WTC11 (cell line): ENCODE data around the gene MOB2. TPM values are rescaled to one million over a fixed set of nuclear protein-coding genes. Genes with fewer than 3 reads are reported as not detected.

ENCODE experiments used
- ATAC-seq: fragments of 200-7000 bp; cut with Tn5 transposase; 2 replicates; pipeline ENCODE4 v1.10.0; 2021; ENCODE audit warnings: mild to moderate bottlenecking, moderate library complexity
- CTCF ChIA-PET: fragments of 300-600 bp; sonication (Branson Sonifier 250); formaldehyde crosslinking; loops from one replicate; lab custom pipeline; 2021; ENCODE audit warnings: antibody characterized with exemption; lab: Charles Lee
- POLR2A ChIA-PET: fragments of 350-600 bp; sonication (Branson Sonifier 250); formaldehyde crosslinking; loops from one replicate; lab custom pipeline; 2021; ENCODE audit warnings: antibody characterized with exemption; lab: Charles Lee
- DNase-seq: peaks from one replicate; pipeline ENCODE4 v3.0.0; 2021; ENCODE audit warnings: low spot score
- H3K27ac Mint-ChIP-seq: 2 replicates; pipeline ENCODE4 v1.8.0; 2021; ENCODE audit warnings: mixed read lengths
- H3K27me3 Mint-ChIP-seq: 2 replicates; pipeline ENCODE4 v1.8.0; 2021; ENCODE audit warnings: low read depth, mild to moderate bottlenecking, moderate library complexity, mixed read lengths
- H3K36me3 Mint-ChIP-seq: 2 replicates; pipeline ENCODE4 v1.8.0; 2021; ENCODE audit warnings: mixed read lengths
- H3K4me1 Mint-ChIP-seq: 2 replicates; pipeline ENCODE4 v1.8.0; 2022; ENCODE audit warnings: mixed read lengths
- H3K4me3 Mint-ChIP-seq: 2 replicates; pipeline ENCODE4 v1.8.0; 2021; ENCODE audit warnings: mild to moderate bottlenecking, moderate library complexity, mixed read lengths
- H3K9me3 Mint-ChIP-seq: 2 replicates; pipeline ENCODE4 v1.8.0; 2021; ENCODE audit warnings: mixed read lengths
- CREM ChIP-seq: sonication (generic); formaldehyde crosslinking; IDR thresholded peaks from 2 replicates; pipeline ENCODE4 v1.8.1; 2022; ENCODE audit warnings: mild to moderate bottlenecking, missing genetic modification reagents, moderate library complexity
- FOXJ3 ChIP-seq: sonication (generic); formaldehyde crosslinking; IDR thresholded peaks from 2 replicates; pipeline ENCODE4 v1.9.0; 2021; ENCODE audit warnings: missing genetic modification reagents, mild to moderate bottlenecking, borderline replicate concordance
- HMGA2 ChIP-seq: fragments of 250-450 bp; sonication (Bioruptor Pico); IDR thresholded peaks from 2 replicates; pipeline ENCODE4 v1.4.0; 2021; ENCODE audit warnings: mild to moderate bottlenecking, moderate library complexity
- HMGXB4 ChIP-seq: sonication (generic); formaldehyde crosslinking; IDR thresholded peaks from 2 replicates; pipeline ENCODE4 v1.8.1; 2023; ENCODE audit warnings: mild to moderate bottlenecking, moderate library complexity, missing genetic modification reagents
- JUN ChIP-seq: sonication (generic); formaldehyde crosslinking; IDR thresholded peaks from 2 replicates; pipeline ENCODE4 v1.8.0; 2023; ENCODE audit warnings: mild to moderate bottlenecking, missing genetic modification reagents
- MLX ChIP-seq: sonication (generic); formaldehyde crosslinking; IDR thresholded peaks from 2 replicates; pipeline ENCODE4 v1.8.1; 2023; ENCODE audit warnings: mild to moderate bottlenecking, missing genetic modification reagents, moderate library complexity
- MXD4 ChIP-seq: fragments of 250-450 bp; sonication (Bioruptor Pico); IDR thresholded peaks from 2 replicates; pipeline ENCODE4 v1.8.0; 2021; ENCODE audit warnings: mild to moderate bottlenecking, moderate library complexity, borderline replicate concordance
- NR1H2 ChIP-seq: sonication (generic); formaldehyde crosslinking; IDR thresholded peaks from 2 replicates; pipeline ENCODE4 v1.9.0; 2021; ENCODE audit warnings: mild to moderate bottlenecking, moderate library complexity, missing genetic modification reagents
- OVOL2 ChIP-seq: fragments of 250-450 bp; sonication (Bioruptor Pico); IDR thresholded peaks from 2 replicates; pipeline ENCODE4 v1.9.0; 2021; ENCODE audit warnings: mild to moderate bottlenecking, borderline replicate concordance
- ZBTB21 ChIP-seq: sonication (generic); formaldehyde crosslinking; IDR thresholded peaks from 2 replicates; pipeline ENCODE4 v1.8.1; 2023; ENCODE audit warnings: mild to moderate bottlenecking, missing genetic modification reagents, borderline replicate concordance
- ZBTB43 ChIP-seq: sonication (generic); formaldehyde crosslinking; IDR thresholded peaks from 2 replicates; pipeline ENCODE4 v1.8.1; 2023; ENCODE audit warnings: mild to moderate bottlenecking, missing genetic modification reagents
- ZMAT4 ChIP-seq: fragments of 250-450 bp; sonication (Bioruptor Pico); IDR thresholded peaks from 2 replicates; pipeline ENCODE4 v1.9.0; 2021; ENCODE audit warnings: mild to moderate bottlenecking
- ZNF263 ChIP-seq: sonication (generic); formaldehyde crosslinking; IDR thresholded peaks from 2 replicates; pipeline ENCODE4 v1.8.1; 2022; ENCODE audit warnings: low read depth, mild to moderate bottlenecking, moderate library complexity, missing genetic modification reagents
- ZNF423 ChIP-seq: fragments of 250-450 bp; sonication (Bioruptor Pico); IDR thresholded peaks from 2 replicates; pipeline ENCODE4 v2.1.2; 2022; ENCODE audit warnings: mild to moderate bottlenecking, moderate library complexity
- total RNA-seq: library from RNA; stranded (reverse); gene quantifications from 3 replicates; pipeline ENCODE4 v1.2.3, GENCODE V29; 2021
- TF ChIP-seq, protein P1 (sequence below): sonication (generic); formaldehyde crosslinking; IDR thresholded peaks from 2 replicates; pipeline ENCODE4 v1.8.1; 2023; ENCODE audit warnings: mild to moderate bottlenecking, missing genetic modification reagents, borderline replicate concordance
- TF ChIP-seq, protein P2 (sequence below): sonication (generic); formaldehyde crosslinking; IDR thresholded peaks from 2 replicates; pipeline ENCODE4 v1.8.1; 2022; ENCODE audit warnings: low read depth, missing genetic modification reagents, borderline replicate concordance

The MOB2 gene
- total RNA-seq, 1 experiment from 2014 or later, result 21.7 TPM

GRCh38 chr11:1459219-1459575, 27.4 kb downstream of the MOB2 start:
- ATAC-seq, result no peak
- no peaks in the 10 kb centered on the region for H3K36me3 Mint-ChIP-seq
- no peaks in the 10 kb centered on the region for H3K27me3 Mint-ChIP-seq

More at GRCh38 chr11:1459219-1459575, 27.4 kb downstream of the MOB2 start:
- H3K9me3 Mint-ChIP-seq, result no peaks in the 10 kb centered on the region
- TF ChIP-seq MXD4, result no peak
- TF ChIP-seq HMGXB4 (CRISPR knock-in tag), result no peak
- no peak for TF ChIP-seq HMGA2 (CRISPR knock-in tag)
- no peak for TF ChIP-seq OVOL2 (CRISPR knock-in tag)
- no peak for TF ChIP-seq ZBTB43 (CRISPR knock-in tag)
- TF ChIP-seq, protein P1, sequence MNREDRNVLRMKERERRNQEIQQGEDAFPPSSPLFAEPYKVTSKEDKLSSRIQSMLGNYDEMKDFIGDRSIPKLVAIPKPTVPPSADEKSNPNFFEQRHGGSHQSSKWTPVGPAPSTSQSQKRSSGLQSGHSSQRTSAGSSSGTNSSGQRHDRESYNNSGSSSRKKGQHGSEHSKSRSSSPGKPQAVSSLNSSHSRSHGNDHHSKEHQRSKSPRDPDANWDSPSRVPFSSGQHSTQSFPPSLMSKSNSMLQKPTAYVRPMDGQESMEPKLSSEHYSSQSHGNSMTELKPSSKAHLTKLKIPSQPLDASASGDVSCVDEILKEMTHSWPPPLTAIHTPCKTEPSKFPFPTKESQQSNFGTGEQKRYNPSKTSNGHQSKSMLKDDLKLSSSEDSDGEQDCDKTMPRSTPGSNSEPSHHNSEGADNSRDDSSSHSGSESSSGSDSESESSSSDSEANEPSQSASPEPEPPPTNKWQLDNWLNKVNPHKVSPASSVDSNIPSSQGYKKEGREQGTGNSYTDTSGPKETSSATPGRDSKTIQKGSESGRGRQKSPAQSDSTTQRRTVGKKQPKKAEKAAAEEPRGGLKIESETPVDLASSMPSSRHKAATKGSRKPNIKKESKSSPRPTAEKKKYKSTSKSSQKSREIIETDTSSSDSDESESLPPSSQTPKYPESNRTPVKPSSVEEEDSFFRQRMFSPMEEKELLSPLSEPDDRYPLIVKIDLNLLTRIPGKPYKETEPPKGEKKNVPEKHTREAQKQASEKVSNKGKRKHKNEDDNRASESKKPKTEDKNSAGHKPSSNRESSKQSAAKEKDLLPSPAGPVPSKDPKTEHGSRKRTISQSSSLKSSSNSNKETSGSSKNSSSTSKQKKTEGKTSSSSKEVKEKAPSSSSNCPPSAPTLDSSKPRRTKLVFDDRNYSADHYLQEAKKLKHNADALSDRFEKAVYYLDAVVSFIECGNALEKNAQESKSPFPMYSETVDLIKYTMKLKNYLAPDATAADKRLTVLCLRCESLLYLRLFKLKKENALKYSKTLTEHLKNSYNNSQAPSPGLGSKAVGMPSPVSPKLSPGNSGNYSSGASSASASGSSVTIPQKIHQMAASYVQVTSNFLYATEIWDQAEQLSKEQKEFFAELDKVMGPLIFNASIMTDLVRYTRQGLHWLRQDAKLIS (CRISPR knock-in tag), result no peak
- TF ChIP-seq NR1H2 (CRISPR knock-in tag), result no peak
- no peak for TF ChIP-seq ZBTB21 (CRISPR knock-in tag)
- TF ChIP-seq JUN, result no peak
- no peak for TF ChIP-seq ZMAT4 (CRISPR knock-in tag)
- TF ChIP-seq, protein P2, sequence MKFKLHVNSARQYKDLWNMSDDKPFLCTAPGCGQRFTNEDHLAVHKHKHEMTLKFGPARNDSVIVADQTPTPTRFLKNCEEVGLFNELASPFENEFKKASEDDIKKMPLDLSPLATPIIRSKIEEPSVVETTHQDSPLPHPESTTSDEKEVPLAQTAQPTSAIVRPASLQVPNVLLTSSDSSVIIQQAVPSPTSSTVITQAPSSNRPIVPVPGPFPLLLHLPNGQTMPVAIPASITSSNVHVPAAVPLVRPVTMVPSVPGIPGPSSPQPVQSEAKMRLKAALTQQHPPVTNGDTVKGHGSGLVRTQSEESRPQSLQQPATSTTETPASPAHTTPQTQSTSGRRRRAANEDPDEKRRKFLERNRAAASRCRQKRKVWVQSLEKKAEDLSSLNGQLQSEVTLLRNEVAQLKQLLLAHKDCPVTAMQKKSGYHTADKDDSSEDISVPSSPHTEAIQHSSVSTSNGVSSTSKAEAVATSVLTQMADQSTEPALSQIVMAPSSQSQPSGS (CRISPR knock-in tag), result no peak
- TF ChIP-seq ZNF263, result no peak
- TF ChIP-seq FOXJ3 (CRISPR knock-in tag), result no peak
- no peak for TF ChIP-seq MLX (CRISPR knock-in tag)
- TF ChIP-seq CREM (CRISPR knock-in tag), result no peak
- TF ChIP-seq ZNF423 (CRISPR knock-in tag), result no peak
- ChIA-PET POLR2A (no interaction called here), CTCF (interaction anchor here (0.7 to 0.9 kb wide), 2 partner anchors 38 to 46 kb away, joined by 4 to 6 read pairs; no protein-coding TSS in a partner anchor)
- no peak overlapping the region for H3K27ac Mint-ChIP-seq
- H3K4me3 Mint-ChIP-seq, result no peak overlapping the region
- H3K4me1 Mint-ChIP-seq, result no peaks in the 10 kb centered on the region
- no peak for DNase-seq
